Ascending aorta (tissue), 2 donors: ENCODE results near the gene GABBR2. TPM values are rescaled to one million over a fixed set of nuclear protein-coding genes. Genes with fewer than 3 reads are reported as not detected.
"Not testable (repeated sequence)": the region's sequence is repeated elsewhere in the genome, so short reads cannot be mapped to it uniquely, and the experiment has no call there.

Experiments used
- DNase-seq, 2 donors: peaks; one replicate each; pipeline ENCODE4 v3.0.0-alpha.2; 2019; ENCODE audit warnings: low spot score in 2 of 2
- H3K27ac ChIP-seq, 2 donors: fragments of 200-600 bp; sonication (generic); one replicate each; pipeline ENCODE4 v1.5.1; 2016 to 2017; ENCODE audit warnings: mild to moderate bottlenecking in 1 of 2
- H3K27me3 ChIP-seq: fragments of 200-600 bp; sonication (generic); one replicate; pipeline ENCODE4 v1.5.1; 2017
- H3K36me3 ChIP-seq, 2 donors: fragments of 200-600 bp; sonication (generic); one replicate each; pipeline ENCODE4 v1.5.1; 2016
- H3K4me1 ChIP-seq, 2 donors: fragments of 200-600 bp; sonication (generic); one replicate each; pipeline ENCODE4 v1.5.1; 2016 to 2017; ENCODE audit warnings: mild to moderate bottlenecking in 1 of 2
- H3K4me3 ChIP-seq, 2 donors: fragments of 200-600 bp; sonication (generic); one replicate each; pipeline ENCODE4 v1.5.1; 2016 to 2017; ENCODE audit warnings: mild to moderate bottlenecking in 1 of 2
- H3K9me3 ChIP-seq, 2 donors: fragments of 200-600 bp; sonication (generic); one replicate each; pipeline ENCODE4 v1.5.1; 2016
- intact Hi-C: fragments of 100-400 bp; cut with DNase I; formaldehyde crosslinking; loops from one replicate; pipeline ENCODE4 v1.15.1; 2023
- total RNA-seq: library from RNA; depleted of rRNA; stranded (reverse); fragments of >200 nt; gene quantifications from one replicate; pipeline ENCODE4 v1.1.0, GENCODE V29; 2016
- TF ChIP-seq, protein P1 (sequence below), 3 experiments: fragments of 200-600 bp in 2 of 3; fragments of 450-650 bp in 1 of 3; sonication (generic) in 2 of 3; IDR thresholded peaks; one replicate each; pipeline ENCODE4 v1.5.1; 2016 to 2019; ENCODE audit warnings: antibody characterized with exemption in 3 of 3, mild to moderate bottlenecking in 1 of 3, moderate library complexity in 1 of 3

The GABBR2 gene
- total RNA-seq, 1 donor from 2014 or later: not detected

DNA sequence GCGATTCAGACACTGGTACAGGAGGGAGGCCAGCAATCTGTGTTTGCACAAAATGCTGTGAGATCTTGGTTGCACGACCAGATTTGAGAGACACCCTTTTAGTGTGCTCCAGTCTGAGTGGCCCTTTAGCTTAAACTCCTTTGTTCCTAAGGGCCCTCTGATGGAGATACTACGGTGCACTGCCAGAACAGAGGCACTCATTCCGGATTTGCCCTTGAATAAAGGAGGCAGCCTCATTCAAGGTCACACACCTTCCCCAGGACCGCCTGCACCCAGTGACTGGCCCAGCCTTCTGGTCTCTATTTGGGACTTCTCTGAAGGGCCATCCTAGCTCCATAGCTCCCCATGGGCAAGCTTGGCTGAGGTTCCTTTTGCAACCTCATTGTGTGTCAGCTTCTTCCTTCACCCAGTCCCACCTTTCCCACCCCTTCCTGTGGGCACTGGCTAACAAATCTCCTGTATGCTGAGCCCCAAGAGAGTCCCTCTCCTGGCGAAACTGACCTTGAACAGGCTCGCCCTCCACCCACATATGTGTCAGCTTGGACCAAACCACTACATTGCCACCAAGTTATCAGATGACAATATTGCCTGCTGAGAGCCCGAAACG lies 191.7 kb downstream of the GABBR2 start:
- TF ChIP-seq, protein P1, sequence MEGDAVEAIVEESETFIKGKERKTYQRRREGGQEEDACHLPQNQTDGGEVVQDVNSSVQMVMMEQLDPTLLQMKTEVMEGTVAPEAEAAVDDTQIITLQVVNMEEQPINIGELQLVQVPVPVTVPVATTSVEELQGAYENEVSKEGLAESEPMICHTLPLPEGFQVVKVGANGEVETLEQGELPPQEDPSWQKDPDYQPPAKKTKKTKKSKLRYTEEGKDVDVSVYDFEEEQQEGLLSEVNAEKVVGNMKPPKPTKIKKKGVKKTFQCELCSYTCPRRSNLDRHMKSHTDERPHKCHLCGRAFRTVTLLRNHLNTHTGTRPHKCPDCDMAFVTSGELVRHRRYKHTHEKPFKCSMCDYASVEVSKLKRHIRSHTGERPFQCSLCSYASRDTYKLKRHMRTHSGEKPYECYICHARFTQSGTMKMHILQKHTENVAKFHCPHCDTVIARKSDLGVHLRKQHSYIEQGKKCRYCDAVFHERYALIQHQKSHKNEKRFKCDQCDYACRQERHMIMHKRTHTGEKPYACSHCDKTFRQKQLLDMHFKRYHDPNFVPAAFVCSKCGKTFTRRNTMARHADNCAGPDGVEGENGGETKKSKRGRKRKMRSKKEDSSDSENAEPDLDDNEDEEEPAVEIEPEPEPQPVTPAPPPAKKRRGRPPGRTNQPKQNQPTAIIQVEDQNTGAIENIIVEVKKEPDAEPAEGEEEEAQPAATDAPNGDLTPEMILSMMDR (IDR thresholded peaks at IDR 0.05): no peak
- Histone ChIP-seq H3K4me3 (no peak overlapping the region), H3K27me3 (no peaks in the 10 kb centered on the region), H3K36me3 (no peaks in the 10 kb centered on the region), H3K4me1 (no peaks in the 10 kb centered on the region), H3K9me3 (no peaks in the 10 kb centered on the region), H3K27ac (no peak overlapping the region)
- DNase-seq: no peak
- intact Hi-C loops: no loop called here

DNA sequence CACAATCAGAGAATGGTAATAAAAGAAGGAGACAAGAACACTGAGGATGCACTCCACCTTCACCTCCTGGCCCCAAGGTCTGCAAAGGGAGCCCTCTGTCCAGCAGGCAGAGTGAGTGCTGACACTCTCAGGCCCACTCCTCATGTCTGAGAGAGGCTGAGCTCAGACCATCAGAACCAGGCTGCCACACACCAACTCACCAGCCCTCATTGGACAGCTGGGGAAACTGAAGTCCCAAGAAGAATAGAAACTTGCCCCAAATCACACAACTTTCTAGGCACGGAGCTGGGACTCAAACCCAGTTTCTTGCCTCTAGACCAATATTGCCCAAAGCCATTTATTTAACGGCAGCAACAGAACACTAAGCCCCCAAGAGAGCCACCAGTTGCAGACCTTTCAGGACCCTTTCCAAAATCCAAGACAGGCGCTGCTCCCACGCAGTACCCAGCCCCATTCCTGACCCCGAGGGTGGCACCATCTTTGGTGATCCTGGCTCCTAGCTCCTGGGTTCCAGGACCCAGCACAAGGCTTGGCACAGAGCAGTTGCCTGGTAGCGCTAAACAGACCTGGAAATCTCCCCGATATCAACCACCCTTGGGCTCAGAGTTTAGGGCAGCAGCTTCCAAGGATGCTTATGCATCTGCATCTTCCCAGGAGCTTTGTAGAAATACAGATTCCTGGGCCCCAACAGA lies 192.4 kb downstream of the GABBR2 start:
- TF ChIP-seq, protein P1 (IDR thresholded peaks at IDR 0.05): no peak

DNA sequence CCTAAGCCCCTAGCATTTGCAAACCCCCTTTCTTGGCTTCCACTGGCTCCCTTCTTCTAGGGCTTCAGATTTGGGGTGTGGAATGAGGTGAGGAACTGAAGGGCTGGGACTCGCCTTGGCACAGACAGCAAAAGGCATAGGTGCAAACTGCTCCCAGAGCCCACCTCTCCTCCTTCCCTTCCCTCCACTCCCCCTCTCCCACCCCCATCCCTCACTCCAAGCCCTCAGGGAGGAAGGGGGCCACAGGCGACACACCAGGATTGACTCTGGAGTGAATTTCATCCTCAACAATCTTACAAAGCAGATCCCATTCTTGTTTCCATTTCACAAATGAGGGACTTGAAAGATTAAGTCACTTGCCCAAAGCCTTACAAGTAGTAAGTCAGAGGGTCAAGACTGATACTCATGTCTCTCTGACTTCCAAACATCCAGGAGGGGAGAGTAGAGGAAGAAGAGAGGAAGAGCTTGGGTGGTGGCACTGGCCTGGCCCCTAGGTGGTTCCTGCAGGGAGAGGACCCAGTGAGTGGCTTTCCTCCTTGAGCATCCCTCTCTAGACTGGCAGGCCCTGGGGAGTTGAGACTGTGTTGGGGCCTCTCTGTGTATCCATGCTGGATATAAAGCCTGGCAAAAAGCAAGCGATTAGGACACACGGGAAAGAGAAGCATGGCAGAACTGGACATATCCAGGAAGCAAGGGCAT lies 193.1 kb downstream of the GABBR2 start:
- Histone ChIP-seq H3K36me3 (no peaks in the 10 kb centered on the region), H3K4me1 (no peaks in the 10 kb centered on the region), H3K27ac (no peak overlapping the region), H3K9me3 (no peaks in the 10 kb centered on the region), H3K27me3 (no peaks in the 10 kb centered on the region), H3K4me3 (no peak overlapping the region)
- no peak for DNase-seq
- TF ChIP-seq, protein P1 (IDR thresholded peaks at IDR 0.05): no peak
- intact Hi-C loops: no loop called here

More for the DNA sequence above, 192.4 kb downstream of the GABBR2 start:
- Histone ChIP-seq H3K9me3 (no peaks in the 10 kb centered on the region), H3K4me3 (no peak overlapping the region), H3K4me1 (no peaks in the 10 kb centered on the region), H3K36me3 (no peaks in the 10 kb centered on the region), H3K27ac (no peak overlapping the region), H3K27me3 (no peaks in the 10 kb centered on the region)
- intact Hi-C loops: no loop called here
- no peak for DNase-seq

DNA sequence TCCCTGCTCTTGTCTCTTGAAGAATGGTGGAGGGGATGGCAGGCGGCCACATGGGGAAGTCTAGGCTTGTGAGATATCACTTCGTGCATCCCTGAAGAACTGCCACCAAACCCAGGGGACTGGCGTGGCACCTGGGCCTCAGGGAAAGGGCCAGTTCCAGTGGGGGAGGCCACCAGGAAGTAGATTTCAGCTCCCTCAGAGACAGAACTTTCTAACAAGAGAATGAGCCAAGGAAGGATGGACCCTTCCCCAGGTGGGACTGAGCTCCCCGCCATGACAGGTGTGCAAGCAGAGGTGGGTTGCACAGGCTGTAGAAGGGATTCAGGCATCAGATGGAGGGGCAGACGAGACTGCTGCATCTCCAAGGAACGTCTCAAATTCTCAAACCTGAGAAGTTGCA lies 193.9 kb downstream of the GABBR2 start:
- H3K36me3 ChIP-seq: no peaks in the 10 kb centered on the region
- no peaks in the 10 kb centered on the region for H3K4me1 ChIP-seq
- no peaks in the 10 kb centered on the region for H3K27me3 ChIP-seq
- DNase-seq: no peak
- no peak overlapping the region for H3K27ac ChIP-seq
- intact Hi-C loops: no loop called here
- no peak overlapping the region for H3K4me3 ChIP-seq
- H3K9me3 ChIP-seq: no peaks in the 10 kb centered on the region
- TF ChIP-seq, protein P1 (IDR thresholded peaks at IDR 0.05): no peak

DNA sequence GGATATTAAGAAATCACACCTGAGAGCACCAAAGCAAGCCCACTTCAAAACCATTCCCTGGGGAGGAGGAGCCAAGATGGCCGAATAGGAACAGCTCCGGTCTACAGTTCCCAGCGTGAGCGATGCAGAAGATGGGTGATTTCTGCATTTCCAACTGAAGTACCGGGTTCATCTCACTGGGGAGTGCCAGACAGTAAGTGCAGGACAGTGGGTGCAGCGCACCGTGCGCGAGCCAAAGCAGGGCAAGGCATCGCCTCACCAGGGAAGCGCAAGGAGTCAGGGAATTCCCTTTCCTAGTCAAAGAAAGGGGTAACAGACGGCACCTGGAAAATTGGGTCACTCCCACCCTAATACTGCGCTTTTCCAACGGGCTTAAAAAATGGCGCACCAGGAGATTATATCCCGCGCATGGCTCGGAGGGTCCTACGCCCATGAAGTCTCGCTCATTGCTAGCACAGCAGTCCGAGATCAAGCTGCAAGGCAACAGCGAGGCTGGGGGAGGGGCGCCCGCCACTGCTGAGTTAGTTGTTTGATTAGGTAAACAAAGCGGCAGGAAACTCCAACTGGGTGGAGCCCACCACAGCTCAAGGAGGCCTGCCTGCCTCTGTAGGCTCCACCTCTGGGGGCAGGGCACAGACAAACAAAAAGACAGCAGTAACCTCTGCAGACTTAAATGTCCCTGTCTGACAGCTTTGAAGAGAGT lies 200.4 kb downstream of the GABBR2 start:
- H3K27me3 ChIP-seq, DNase-seq, H3K27ac ChIP-seq, H3K4me3 ChIP-seq, intact Hi-C loops, H3K9me3 ChIP-seq, H3K4me1 ChIP-seq, H3K36me3 ChIP-seq: not testable (repeated sequence)
